GM18507 (cell line): ENCODE measurements around the gene SESN2.

ENCODE experiments used
- DNase-seq: peaks from one replicate; pipeline ENCODE4 v3.0.0; 2011; ENCODE audit warnings: low read depth; ENCODE audit not compliant: insufficient read length; ENCODE audit errors: extremely low spot score
- FAIRE-seq: peaks from 2 replicates; lab custom pipeline; 2011; peaks lifted over from hg19 to GRCh38; lab: Jason Lieb, UNC

Gene SESN2, protein sequence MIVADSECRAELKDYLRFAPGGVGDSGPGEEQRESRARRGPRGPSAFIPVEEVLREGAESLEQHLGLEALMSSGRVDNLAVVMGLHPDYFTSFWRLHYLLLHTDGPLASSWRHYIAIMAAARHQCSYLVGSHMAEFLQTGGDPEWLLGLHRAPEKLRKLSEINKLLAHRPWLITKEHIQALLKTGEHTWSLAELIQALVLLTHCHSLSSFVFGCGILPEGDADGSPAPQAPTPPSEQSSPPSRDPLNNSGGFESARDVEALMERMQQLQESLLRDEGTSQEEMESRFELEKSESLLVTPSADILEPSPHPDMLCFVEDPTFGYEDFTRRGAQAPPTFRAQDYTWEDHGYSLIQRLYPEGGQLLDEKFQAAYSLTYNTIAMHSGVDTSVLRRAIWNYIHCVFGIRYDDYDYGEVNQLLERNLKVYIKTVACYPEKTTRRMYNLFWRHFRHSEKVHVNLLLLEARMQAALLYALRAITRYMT

GRCh38 chr1:28259252-28259933, at the start of gene SESN2:
SESN2 (plus strand) TSS chr1:28259518; CDS start chr1:28259848, 330 bp downstream.
- DNase-seq (peak; percentile 98), FAIRE-seq (peak; percentile 97)

DNA sequence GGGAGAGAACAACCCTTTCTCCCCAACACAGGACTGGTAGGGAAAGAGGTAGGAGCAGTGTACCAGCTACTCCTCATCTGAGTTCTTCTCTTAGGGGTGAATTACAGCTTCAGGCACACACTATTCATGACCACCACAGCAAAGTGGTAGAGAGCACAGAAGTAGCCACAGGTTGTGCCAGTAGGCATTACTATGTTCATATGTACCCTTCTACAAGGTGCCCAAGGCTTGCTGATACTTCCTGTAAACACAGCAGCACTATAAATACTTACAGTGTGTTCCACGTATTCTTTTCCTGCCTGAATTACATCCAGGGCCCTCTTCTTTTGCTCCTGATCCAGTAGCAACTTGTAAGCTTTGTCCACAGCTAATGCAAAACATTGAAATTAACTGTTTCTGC, 49.6 kb upstream of the SESN2 start:
- DNase-seq = no peak
- no peak for FAIRE-seq

- DNase-seq = no peak
Measured at GRCh38 chr1:28213315-28213714, 46.0 kb upstream of the SESN2 start.

DNA sequence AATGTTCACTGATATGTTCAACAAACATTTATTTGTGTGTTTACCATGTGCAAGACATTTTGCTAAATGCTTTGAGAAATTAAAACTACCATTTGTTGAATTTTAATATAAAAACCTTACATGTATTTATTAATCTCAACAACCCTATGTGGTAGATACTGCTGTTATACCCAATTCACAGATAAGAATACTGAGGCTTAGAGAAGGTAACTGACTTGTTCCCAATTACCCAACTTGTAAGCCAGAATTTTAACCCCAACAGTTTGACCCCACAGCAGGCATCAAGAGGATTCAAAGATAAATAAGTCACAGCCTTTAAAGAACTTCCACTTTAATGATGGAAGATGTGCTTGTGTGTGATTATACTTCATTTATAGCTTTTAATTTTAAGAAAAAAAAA, 30.2 kb upstream of the SESN2 start:
- FAIRE-seq (no peak), DNase-seq (no peak)

More at GRCh38 chr1:28213315-28213714, 46.0 kb upstream of the SESN2 start:
- no peak for FAIRE-seq

- DNase-seq (no peak), FAIRE-seq (no peak)
Measured at GRCh38 chr1:28229996-28230395, 29.3 kb upstream of the SESN2 start.

DNA sequence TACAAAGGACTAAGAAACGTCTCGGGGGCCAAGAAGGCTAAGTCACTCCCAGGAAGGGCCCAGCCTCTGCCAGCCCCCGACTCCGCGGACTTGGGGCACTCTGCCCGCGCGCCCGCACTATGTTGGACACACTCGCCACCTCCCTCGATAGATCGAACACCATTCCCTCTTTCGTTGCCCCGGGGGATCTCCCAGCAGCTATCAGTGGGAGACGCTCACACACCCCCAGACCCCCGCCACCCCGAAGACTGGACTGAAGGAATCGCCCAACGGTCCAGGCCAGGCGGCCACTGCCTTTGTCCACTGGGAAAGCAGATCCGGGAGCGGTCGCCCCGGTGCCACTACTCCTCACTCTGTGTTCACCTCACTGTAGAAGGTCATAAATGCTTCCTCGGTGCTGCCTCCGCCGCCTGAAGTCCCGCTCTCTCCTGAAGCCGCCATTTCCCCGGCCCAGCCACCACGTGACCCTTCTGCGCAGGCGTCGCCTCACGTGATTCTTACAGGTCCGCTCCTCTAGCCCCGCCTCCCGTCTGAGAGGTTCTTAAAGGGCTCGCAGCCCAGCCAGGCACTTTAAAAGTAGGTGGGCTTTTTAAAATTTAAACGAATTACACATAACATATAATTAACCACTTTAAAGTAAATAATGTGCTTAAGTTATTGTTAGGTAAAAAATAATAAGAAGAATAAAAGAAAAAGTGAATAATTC, 26.6 kb upstream of the SESN2 start, which contains the start of gene DNAJC8:
Gene DNAJC8, minus strand, starts transcription at position 472 of the 706 bp plus-strand sequence. Its CDS starts 31 bp downstream, at position 441.
- DNase-seq (peak; percentile 90), FAIRE-seq (peak; percentile 93)

GRCh38 chr1:28233264-28233606, 26.1 kb upstream of the SESN2 start:
- DNase-seq = no peak
- FAIRE-seq = no peak

DNA sequence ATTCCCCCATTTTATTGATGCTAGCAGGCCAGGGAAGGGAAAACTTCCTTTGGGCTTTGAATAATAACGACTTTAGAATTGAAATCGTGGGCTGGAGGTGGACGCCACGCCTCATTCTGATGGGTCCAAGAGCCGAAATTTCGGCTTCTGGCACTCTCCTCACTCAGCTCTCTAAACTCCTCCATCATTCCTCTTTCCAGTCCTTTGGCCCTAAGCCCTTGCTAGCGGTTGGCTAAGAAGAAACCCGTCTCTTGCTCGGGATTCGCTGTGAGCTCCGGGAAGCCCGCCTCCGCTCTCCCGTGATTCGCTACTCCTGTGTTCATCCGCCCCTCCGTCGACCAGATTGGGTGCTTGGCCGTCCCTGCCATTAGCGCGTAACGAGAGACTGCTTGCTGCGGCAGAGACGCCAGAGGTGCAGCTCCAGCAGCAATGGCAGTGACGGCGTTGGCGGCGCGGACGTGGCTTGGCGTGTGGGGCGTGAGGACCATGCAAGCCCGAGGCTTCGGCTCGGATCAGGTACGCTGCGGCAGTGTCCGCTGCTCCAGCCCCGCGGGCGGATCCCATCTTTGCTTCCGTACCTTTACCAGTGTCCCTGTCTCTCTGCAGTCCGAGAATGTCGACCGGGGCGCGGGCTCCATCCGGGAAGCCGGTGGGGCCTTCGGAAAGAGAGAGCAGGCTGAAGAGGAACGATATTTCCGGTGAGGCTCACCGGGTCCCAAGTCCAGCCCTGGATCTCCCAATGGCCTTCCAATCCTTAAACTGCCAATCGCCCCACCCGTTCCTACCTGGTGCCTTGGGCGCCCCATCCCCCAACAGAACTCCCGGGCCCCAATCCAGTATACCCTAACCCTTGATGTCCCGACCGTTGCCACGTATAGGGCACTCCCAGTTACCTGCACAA, 23.3 kb upstream of the SESN2 start, which contains the start of gene ATP5IF1:
Gene ATP5IF1, plus strand, starts transcription at position 370 of the 901 bp plus-strand sequence. Its CDS starts 60 bp downstream, at position 430.
- FAIRE-seq = peak; percentile 98
- peak; percentile 97 for DNase-seq

DNA sequence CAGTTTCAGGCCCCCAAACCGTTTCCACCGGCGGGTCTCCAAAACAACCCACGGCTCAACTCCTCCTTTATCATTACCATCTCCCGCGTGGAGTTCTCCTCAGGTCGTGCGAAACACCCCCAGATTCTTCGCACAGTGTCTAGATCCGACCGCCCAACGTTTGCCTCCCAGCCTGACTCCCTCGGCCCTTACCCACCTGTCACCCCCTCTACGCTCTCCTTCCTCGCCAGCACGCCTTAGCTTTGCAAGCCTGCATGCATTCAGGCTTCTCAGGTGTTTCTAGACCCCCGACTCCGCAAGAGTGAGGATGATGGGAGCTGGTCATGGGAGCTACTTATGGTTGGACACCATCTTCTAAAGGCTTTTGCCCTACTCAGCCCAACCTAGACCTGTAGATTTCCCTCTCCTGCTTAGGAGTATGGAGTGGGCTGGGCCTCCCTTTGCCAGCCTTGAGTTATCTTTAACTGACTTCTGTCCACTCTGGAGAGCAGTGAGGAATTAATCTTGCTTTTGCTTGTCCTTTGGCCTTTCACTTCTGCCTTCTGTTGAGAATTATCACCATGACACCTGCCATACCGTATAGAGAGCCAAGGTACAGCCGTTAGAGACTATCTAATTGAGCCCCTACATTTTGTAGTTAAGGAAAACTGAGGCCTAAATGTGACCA, 22.5 kb upstream of the SESN2 start:
- no peak for FAIRE-seq
- DNase-seq = no peak

GRCh38 chr1:28239004-28239403, 20.3 kb upstream of the SESN2 start:
- FAIRE-seq (no peak), DNase-seq (no peak)

- DNase-seq (no peak), FAIRE-seq (no peak)
Measured at GRCh38 chr1:28240024-28240423, 19.3 kb upstream of the SESN2 start.

- DNase-seq = no peak
- no peak for FAIRE-seq
Measured at GRCh38 chr1:28241638-28242241, 17.6 kb upstream of the SESN2 start.

GRCh38 chr1:28243685-28244311, 15.5 kb upstream of the SESN2 start:
- no peak for DNase-seq
- no peak for FAIRE-seq

GRCh38 chr1:28244549-28245251, 14.6 kb upstream of the SESN2 start:
- FAIRE-seq (peak; percentile 88), DNase-seq (no peak)

- no peak for FAIRE-seq
- no peak for DNase-seq
Measured at GRCh38 chr1:28246427-28246832, 12.9 kb upstream of the SESN2 start.

DNA sequence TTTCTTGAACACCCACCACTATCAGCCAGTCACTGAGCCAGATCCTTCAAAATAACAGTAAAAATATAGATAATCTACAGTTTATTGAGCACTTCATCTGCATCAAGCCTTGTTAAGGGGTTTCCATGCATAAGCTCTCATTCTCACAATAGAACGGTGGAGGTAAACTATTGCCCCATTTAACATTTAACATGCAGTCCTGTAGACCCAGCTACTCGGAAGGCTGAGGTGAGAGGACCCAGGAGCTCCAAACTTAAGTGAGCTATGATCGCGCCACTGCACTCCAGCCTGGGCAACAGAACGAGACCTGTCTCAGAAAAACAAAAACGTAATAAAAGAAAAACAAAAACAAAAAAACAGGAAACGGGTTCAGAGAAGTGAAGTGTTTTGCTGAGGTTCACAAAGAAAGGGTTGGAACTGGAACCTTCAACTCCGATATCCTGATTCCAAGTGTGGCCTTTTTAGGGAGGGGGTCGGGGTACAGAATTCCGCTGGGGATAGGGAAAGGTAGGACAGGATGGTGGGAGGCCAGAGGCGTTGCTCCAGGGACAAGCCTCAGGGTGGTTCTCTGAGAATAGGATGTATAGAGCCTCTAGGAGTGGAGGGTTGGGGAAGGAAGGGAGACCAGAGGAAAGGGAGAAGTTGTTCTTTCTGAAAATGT, 11.6 kb upstream of the SESN2 start:
- DNase-seq (no peak), FAIRE-seq (no peak)
